ENCODE results near the gene UGT1A1.

- no peak for TF ChIP-seq CTCF (IDR thresholded peaks at IDR 0.05; ENCODE audit: insufficient read depth, low read length, poor library complexity, severe bottlenecking)
- no peak for TF ChIP-seq EZH2phosphoT487 (conservative IDR thresholded peaks at IDR 0.05; ENCODE audit: low read length)
Measured at GRCh38 chr2:233714121-233714520, 45.9 kb upstream of the UGT1A1 start.
